Measurements from ENCODE around the gene SGIP1.

DNA sequence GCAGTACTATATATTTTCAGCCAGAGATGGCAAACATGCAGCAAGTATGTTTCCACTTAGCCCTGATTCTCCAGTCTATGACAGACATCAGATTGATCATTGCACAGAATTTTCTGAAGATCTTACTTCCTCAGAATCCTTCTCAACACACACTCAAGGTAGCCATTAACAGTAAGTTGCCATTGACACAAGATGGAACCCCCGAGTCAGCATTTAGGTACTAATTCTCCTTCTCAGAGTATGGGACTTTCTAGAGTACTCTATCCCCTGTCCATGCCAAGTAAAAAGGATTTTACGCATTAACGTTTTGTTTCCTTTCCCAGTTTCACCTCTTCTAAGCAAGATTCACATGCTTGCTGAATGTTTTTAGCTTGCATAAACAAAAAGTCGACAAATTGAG is 63.5 kb downstream of the SGIP1 start:
- TF ChIP-seq, protein P1, sequence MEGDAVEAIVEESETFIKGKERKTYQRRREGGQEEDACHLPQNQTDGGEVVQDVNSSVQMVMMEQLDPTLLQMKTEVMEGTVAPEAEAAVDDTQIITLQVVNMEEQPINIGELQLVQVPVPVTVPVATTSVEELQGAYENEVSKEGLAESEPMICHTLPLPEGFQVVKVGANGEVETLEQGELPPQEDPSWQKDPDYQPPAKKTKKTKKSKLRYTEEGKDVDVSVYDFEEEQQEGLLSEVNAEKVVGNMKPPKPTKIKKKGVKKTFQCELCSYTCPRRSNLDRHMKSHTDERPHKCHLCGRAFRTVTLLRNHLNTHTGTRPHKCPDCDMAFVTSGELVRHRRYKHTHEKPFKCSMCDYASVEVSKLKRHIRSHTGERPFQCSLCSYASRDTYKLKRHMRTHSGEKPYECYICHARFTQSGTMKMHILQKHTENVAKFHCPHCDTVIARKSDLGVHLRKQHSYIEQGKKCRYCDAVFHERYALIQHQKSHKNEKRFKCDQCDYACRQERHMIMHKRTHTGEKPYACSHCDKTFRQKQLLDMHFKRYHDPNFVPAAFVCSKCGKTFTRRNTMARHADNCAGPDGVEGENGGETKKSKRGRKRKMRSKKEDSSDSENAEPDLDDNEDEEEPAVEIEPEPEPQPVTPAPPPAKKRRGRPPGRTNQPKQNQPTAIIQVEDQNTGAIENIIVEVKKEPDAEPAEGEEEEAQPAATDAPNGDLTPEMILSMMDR (conservative IDR thresholded peaks at IDR 0.05; ENCODE audit: low read depth, low read length): no peak
- TF ChIP-seq EZH2 (IDR thresholded peaks at IDR 0.05; ENCODE audit: low read length, unreplicated experiment) (no peak), EZH2phosphoT487 (IDR thresholded peaks at IDR 0.05; ENCODE audit: borderline replicate concordance, low read length) (no peak)

Data from PC-3 (cell line).